Memory B cell (primary cell): ENCODE results near the gene TMEM259.

Experiments
- ATAC-seq: fragments of 150-1000 bp; cut with Tn5 transposase; 2 replicates; pipeline ENCODE4 v1.10.0; 2021; ENCODE audit warnings: low read depth, mild to moderate bottlenecking, moderate library complexity
- DNase-seq, 2 donors: peaks; one replicate each; pipeline ENCODE4 v3.0.0; 2022; ENCODE audit warnings: low spot score in 2 of 2
- H3K27ac Mint-ChIP-seq: one replicate; pipeline ENCODE4 v1.8.0; 2022; ENCODE audit warnings: mild to moderate bottlenecking, moderate library complexity, mixed read lengths
- H3K27me3 Mint-ChIP-seq: one replicate; pipeline ENCODE4 v1.8.0; 2022; ENCODE audit warnings: mixed read lengths
- H3K36me3 Mint-ChIP-seq: one replicate; pipeline ENCODE4 v1.8.0; 2022; ENCODE audit warnings: mild to moderate bottlenecking, mixed read lengths
- H3K4me1 Mint-ChIP-seq: one replicate; pipeline ENCODE4 v1.8.0; 2022; ENCODE audit warnings: mixed read lengths
- H3K4me3 Mint-ChIP-seq: one replicate; pipeline ENCODE4 v1.8.0; 2022; ENCODE audit warnings: mild to moderate bottlenecking, moderate library complexity, mixed read lengths
- H3K9me3 Mint-ChIP-seq: one replicate; pipeline ENCODE4 v1.8.0; 2022; ENCODE audit warnings: mixed read lengths

The TMEM259 gene

DNA sequence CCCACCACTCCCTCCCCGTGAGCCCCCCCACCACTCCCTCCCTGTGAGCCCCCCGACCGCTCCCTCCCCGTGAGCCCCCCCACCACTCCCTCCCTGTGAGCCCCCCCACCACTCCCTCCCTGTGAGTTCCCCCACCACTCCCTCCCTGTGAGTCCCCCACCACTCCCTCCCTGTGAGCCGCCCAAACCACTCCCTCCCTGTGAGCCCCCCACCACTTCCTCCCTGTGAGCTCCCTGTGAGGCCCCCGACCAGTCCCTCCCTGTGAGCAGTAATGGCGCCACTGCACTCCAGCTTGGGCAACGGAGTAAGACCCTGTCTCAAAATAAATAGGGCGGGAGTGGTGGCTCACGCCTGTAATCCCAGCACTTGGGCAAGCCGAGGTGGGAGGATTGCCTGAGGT lies 28.9 kb upstream of the TMEM259 start:
- peaks cover 10% of the 10 kb centered on the region for H3K4me1 Mint-ChIP-seq
- no peak for ATAC-seq
- H3K27ac Mint-ChIP-seq: peak overlapping the region; percentile 55
- DNase-seq: no peak
- no peak overlapping the region for H3K4me3 Mint-ChIP-seq
- no peaks in the 10 kb centered on the region for H3K9me3 Mint-ChIP-seq
- H3K27me3 Mint-ChIP-seq: no peaks in the 10 kb centered on the region
- H3K36me3 Mint-ChIP-seq: peaks cover 10% of the 10 kb centered on the region

DNA sequence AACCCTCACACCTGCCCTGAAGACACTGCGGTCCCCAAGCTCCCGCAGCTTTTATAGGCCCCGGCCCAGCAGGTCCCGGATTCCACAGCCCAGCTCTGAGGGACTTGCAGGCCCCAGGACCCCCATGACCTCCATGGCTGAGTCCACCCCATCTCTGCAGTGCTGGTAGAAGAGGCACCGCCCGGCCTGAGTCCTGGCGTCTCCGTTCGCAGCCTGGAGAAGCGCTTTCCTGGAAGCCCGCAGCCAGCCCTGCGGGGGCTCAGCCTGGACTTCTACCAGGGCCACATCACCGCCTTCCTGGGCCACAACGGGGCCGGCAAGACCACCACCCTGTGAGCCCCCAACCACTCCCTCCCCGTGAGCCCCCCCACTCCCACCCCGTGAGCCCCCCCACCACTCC lies 28.2 kb upstream of the TMEM259 start:
- Mint-ChIP-seq H3K27ac (no peak overlapping the region), H3K36me3 (peaks cover 15% of the 10 kb centered on the region), H3K27me3 (no peaks in the 10 kb centered on the region), H3K4me1 (peaks cover 10% of the 10 kb centered on the region), H3K9me3 (no peaks in the 10 kb centered on the region), H3K4me3 (no peak overlapping the region)
- ATAC-seq (no peak), DNase-seq (no peak)

DNA sequence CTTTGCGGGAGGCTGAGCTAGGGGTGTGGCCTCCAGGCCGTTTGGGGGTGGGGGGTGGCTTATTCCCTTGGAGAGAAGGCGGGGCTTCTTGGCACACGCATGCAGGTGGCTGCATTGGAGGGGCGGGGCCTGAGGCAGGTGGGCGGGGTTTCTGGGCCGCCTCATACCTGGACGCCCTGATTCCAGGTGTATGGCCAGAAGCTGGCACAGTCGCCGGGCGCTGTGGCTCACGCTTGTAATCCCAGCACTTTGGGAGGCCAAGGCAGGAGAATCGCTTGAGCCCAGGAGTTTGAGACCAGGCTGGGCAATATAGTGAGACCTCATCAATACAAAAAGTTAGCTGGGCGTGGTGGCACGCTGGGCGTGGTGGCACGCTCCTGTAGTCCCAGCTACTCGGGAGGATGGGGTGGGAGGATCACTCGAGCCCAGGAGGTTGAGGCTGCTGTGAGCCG lies 26.8 kb upstream of the TMEM259 start:
- ATAC-seq (peak; percentile 19), DNase-seq (no peak)
- Mint-ChIP-seq H3K27ac (no peak overlapping the region), H3K9me3 (no peaks in the 10 kb centered on the region), H3K36me3 (peaks cover 8% of the 10 kb centered on the region), H3K4me3 (no peak overlapping the region), H3K4me1 (peaks cover 9% of the 10 kb centered on the region), H3K27me3 (no peaks in the 10 kb centered on the region)

DNA sequence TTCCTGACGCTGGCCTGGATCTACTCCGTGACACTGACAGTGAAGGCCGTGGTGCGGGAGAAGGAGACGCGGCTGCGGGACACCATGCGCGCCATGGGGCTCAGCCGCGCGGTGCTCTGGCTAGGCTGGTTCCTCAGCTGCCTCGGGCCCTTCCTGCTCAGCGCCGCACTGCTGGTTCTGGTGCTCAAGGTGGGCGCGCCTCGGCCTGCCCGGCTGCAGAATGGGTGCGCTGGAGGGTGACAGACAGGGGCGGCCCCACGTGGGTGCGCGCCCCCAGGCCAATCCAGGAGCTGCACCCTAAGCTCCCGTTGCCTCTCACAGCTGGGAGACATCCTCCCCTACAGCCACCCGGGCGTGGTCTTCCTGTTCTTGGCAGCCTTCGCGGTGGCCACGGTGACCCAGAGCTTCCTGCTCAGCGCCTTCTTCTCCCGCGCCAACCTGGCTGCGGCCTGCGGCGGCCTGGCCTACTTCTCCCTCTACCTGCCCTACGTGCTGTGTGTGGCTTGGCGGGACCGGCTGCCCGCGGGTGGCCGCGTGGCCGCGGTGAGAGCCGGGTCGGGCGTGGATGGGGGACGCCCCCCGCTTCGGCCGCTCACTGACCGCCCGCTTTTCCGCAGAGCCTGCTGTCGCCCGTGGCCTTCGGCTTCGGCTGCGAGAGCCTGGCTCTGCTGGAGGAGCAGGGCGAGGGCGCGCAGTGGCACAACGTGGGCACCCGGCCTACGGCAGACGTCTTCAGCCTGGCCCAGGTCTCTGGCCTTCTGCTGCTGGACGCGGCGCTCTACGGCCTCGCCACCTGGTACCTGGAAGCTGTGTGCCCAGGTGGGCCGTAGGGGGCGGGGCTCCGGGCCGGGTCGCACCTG lies 26.1 kb upstream of the TMEM259 start:
- ATAC-seq (peak; percentile 37), DNase-seq (no peak)
- Mint-ChIP-seq H3K27ac (no peak overlapping the region), H3K4me3 (no peak overlapping the region), H3K36me3 (peaks cover 10% of the 10 kb centered on the region), H3K9me3 (no peaks in the 10 kb centered on the region), H3K27me3 (no peaks in the 10 kb centered on the region), H3K4me1 (peaks cover 7% of the 10 kb centered on the region)

DNA sequence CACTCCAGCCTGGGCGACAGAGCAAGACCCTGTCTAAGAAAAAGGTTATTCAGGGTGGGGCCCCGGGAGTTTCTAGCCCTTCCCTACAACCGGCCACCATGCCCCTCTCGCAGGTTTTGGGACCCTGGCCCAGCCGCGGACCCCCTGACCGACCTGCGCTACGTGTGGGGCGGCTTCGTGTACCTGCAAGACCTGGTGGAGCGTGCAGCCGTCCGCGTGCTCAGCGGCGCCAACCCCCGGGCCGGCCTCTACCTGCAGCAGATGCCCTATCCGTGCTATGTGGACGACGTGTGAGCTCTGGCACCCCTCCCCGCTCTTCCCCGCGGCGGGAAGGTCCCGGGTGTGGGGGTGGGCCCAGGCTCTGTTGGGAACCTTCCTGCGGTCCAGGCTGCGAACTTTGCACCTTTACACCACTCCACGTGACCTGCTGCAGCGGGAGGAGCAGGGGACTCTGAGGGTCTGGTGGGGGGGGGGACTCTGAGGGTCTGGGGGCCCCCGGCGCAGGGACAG lies 25.2 kb upstream of the TMEM259 start:
- Mint-ChIP-seq H3K9me3 (no peaks in the 10 kb centered on the region), H3K4me1 (peaks cover 7% of the 10 kb centered on the region), H3K27ac (no peak overlapping the region), H3K4me3 (no peak overlapping the region), H3K36me3 (peaks cover 10% of the 10 kb centered on the region), H3K27me3 (no peaks in the 10 kb centered on the region)
- no peak for DNase-seq
- no peak for ATAC-seq

DNA sequence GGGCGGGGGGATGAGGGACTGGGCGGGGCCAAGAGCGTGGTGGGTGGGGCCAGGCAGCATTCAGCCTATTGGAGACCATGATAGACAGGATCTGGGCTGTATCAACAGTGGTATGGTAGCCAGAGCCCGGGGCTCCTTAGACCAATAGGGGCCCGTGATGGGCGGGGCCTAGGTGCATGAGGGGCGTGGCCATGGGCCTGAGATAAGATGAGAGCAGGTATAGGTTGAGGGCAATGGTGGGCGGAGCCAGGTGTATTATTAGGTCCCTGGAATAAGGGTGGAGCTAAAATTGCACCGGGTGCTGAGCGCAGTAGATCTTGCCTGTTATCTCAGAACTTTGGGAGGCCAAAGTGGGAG lies 24.3 kb upstream of the TMEM259 start:
- DNase-seq (peak in 1 of 2 donors; percentile 53), ATAC-seq (peak; percentile 56)
- H3K27ac Mint-ChIP-seq: no peak overlapping the region
- no peak overlapping the region for H3K4me3 Mint-ChIP-seq
- peaks cover 12% of the 10 kb centered on the region for H3K4me1 Mint-ChIP-seq
- H3K36me3 Mint-ChIP-seq: peaks cover 10% of the 10 kb centered on the region
- no peaks in the 10 kb centered on the region for H3K27me3 Mint-ChIP-seq
- H3K9me3 Mint-ChIP-seq: no peaks in the 10 kb centered on the region

DNA sequence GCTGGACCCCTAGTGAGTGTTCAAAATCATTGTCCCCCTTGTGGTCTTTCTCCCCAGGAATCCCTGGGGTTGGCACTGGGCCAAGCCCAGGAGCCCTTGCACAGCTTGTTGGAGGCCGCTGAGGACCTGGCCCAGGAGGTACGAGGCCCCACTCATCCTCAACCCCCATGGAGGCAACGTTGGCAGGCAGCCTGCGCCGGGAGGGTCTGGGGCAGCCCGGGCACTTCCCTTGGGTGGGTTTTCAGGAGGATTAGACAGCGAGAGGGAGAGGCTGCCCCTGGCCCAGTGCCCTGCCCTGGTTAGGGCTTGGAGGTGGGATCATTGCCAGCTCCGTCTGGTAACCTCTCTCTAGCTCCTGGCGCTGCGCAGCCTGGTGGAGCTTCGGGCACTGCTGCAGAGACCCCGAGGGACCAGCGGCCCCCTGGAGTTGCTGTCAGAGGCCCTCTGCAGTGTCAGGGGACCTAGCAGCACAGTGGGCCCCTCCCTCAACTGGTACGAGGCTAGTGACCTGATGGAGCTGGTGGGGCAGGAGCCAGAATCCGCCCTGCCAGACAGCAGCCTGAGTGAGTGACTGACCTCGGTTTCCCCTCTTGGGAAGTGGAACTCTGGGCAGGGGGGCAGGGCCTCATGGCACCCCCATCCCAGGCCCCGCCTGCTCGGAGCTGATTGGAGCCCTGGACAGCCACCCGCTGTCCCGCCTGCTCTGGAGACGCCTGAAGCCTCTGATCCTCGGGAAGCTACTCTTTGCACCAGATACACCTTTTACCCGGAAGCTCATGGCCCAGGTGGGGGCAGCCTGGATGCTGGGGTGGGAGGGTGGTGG lies 22.0 kb upstream of the TMEM259 start:
- ATAC-seq (no peak), DNase-seq (no peak)
- no peaks in the 10 kb centered on the region for H3K9me3 Mint-ChIP-seq
- peaks cover 11% of the 10 kb centered on the region for H3K36me3 Mint-ChIP-seq
- H3K27me3 Mint-ChIP-seq: no peaks in the 10 kb centered on the region
- no peak overlapping the region for H3K27ac Mint-ChIP-seq
- peaks cover 24% of the 10 kb centered on the region for H3K4me1 Mint-ChIP-seq
- H3K4me3 Mint-ChIP-seq: peak overlapping the region; percentile 55

DNA sequence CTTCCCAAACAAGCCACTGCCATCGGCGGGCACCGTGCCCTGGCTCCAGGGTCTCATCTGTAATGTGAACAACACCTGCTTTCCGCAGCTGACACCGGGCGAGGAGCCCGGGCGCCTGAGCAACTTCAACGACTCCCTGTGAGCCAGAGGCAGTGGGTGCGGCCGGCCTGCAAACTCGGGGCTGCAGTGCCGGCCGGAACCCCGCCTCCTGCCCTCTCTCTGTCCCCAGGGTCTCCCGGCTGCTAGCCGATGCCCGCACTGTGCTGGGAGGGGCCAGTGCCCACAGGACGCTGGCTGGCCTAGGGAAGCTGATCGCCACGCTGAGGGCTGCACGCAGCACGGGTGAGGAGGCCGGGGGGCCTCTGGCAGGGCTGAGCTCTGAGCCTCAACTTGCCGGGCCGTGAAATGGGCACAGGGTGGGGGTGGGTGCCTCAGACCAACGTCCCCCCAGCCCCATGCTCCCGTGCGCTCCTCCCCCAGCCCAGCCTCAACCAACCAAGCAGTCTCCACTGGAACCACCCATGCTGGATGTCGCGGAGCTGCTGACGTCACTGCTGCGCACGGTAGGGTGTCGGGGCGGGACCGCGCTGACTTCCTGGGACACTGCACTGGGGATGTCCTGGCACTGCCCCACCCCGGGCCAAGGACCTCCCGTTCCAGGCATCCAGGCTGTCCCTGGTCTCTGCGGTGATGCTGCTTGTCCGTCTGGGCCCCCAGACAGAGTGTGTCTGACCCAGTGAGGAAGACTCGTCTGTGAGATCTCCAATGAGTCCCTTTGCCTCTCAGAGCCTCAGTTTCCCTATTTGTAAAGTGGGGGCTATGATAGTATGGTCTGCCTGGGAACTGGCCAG lies 21.1 kb upstream of the TMEM259 start:
- Mint-ChIP-seq H3K27ac (no peak overlapping the region), H3K27me3 (no peaks in the 10 kb centered on the region), H3K4me1 (peaks cover 30% of the 10 kb centered on the region), H3K4me3 (peak overlapping the region; percentile 55), H3K36me3 (peaks cover 16% of the 10 kb centered on the region), H3K9me3 (no peaks in the 10 kb centered on the region)
- DNase-seq (no peak), ATAC-seq (no peak)

DNA sequence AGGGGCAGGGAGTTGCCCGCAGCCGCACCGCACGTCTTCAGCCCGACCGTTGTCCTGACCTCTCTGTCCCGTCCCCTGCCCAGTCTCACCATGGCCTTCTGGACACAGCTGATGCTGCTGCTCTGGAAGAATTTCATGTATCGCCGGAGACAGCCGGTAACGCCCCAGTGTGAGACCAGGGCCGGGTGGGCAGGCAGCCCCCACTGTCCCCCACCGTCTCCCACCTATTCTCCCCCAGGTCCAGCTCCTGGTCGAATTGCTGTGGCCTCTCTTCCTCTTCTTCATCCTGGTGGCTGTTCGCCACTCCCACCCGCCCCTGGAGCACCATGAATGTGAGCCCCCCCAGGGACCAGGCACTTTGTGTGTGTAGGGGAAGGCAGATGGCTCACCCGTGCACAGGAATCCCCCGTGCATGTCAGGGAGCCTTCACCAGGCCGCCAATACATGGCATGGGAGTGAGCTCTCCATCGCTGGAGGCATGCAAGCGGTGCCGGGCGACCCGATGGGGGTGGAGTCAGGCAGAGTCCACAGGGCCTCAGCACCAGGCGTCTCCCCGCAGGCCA lies 20.4 kb upstream of the TMEM259 start:
- Mint-ChIP-seq H3K4me1 (peaks cover 32% of the 10 kb centered on the region), H3K27ac (peak overlapping the region; percentile 95), H3K4me3 (peak overlapping the region; percentile 100), H3K9me3 (no peaks in the 10 kb centered on the region), H3K27me3 (no peaks in the 10 kb centered on the region), H3K36me3 (peaks cover 19% of the 10 kb centered on the region)
- DNase-seq: no peak
- ATAC-seq: no peak

DNA sequence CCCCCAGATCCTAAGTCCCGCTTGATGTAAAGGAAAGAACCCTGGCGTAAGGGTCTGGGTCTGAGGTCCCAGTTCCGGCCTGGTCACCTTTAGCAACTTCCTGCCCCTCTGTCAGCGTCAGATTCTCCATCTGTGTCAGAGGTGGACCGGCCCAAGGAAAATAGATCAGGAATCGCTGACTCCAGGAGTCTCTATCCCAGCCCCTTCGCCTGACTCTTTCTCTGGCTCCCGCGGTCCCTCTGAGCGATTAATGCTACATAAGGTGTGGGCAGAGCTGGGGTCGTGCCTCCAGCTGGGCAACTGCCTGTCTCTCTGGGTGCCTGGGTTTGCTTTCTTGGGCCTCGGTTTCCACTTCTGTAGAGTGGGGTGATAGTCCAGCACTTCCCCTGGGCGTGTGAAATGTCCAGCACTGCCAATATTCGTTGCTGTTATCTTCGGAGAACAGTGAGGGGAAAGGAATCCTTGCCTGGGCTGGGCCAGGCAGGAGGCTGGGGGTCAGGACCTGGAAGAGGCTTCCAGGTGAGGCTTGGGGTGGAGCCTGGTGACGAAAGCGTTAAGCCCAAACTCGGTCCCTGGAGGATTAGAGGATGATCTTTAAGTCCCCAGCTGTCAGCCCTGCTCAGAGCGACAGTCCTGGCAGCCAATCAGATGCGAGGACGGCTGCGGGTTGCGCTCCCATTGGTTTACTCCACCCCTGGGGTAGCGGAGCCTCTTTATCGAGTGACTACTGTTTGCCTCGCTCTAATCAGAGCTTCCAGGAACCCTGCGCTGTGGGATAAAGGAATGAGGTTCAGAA lies 19.8 kb upstream of the TMEM259 start:
- ATAC-seq (peak; percentile 55), DNase-seq (peak; percentile 79 to 88)
- no peaks in the 10 kb centered on the region for H3K27me3 Mint-ChIP-seq
- H3K9me3 Mint-ChIP-seq: no peaks in the 10 kb centered on the region
- H3K27ac Mint-ChIP-seq: peak overlapping the region; percentile 95
- H3K36me3 Mint-ChIP-seq: peaks cover 24% of the 10 kb centered on the region
- peak overlapping the region; percentile 100 for H3K4me3 Mint-ChIP-seq
- peaks cover 37% of the 10 kb centered on the region for H3K4me1 Mint-ChIP-seq

DNA sequence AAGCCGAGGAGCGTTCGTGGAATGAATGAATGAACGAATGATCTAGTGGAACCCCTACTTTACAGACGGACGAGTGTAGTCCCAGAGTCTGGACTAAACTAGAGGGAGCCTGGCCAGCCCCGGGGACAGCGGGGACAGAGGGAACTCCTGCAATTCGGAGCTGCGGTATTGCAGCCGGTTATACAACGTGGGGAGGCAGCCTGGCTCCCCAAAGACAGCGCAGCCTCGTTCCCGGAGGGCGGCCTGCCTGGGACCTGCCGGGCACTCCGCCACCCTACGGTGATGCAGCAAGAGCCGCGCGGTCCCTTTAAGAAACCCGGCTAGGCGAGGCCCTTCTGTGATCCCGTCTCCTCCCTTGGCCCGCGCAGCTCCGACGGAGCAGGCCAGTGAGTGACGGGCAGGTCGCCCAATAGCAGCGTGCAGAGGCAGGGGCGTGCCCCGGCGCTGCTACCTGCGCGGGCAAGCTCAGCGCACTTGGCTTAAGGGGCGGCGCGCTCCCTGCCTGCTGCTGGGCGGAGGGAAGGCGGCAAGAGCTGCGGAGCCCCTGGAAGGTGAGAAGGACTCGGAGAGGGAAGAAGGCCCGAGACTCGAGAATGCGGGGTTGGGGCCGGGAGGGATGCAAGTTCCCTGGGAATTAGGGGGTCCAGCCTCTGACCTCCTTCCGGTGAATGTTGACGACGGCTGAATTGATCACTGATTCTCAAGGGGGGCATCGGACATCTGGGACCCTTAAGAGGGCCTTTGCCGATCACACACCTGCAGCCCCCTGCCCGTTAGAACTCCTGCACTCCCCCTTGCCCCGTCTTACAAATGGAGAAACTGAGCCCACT lies 18.9 kb upstream of the TMEM259 start, which contains the start of gene ABCA7:
ABCA7 (plus strand) TSS at position 462 of the 830 bp plus-strand sequence. CDS start 1,255 bp downstream, outside the sequence.
- ATAC-seq (peak; percentile 78), DNase-seq (peak; percentile 99 to 100)
- Mint-ChIP-seq H3K36me3 (peaks cover 26% of the 10 kb centered on the region), H3K4me3 (peak within 1 kb of the TSS; percentile 100), H3K27me3 (no peaks in the 10 kb centered on the region), H3K9me3 (no peaks in the 10 kb centered on the region), H3K27ac (peak within 1 kb of the TSS; percentile 95), H3K4me1 (peaks cover 36% of the 10 kb centered on the region)
